Transverse colon (tissue), 3 donors: ENCODE data around the gene WDR27.

ENCODE experiments used
- POLR2A ChIP-seq: fragments of 450-650 bp; IDR thresholded peaks from one replicate; pipeline ENCODE4 v1.6.1; 2016; ENCODE audit warnings: antibody characterized with exemption, mild to moderate bottlenecking, moderate library complexity
- TF ChIP-seq, protein P1 (sequence below), 5 experiments: fragments of 200-600 bp in 3 of 5; fragments of 450-650 bp in 2 of 5; sonication (generic) in 3 of 5; IDR thresholded peaks; 1 replicate in 2 of 5; 2 replicates in 3 of 5; pipeline ENCODE4 v1.5.1; 2016 to 2017; ENCODE audit warnings: antibody characterized with exemption in 5 of 5, inconsistent platforms in 3 of 5, mild to moderate bottlenecking in 2 of 5, moderate library complexity in 1 of 5

DNA sequence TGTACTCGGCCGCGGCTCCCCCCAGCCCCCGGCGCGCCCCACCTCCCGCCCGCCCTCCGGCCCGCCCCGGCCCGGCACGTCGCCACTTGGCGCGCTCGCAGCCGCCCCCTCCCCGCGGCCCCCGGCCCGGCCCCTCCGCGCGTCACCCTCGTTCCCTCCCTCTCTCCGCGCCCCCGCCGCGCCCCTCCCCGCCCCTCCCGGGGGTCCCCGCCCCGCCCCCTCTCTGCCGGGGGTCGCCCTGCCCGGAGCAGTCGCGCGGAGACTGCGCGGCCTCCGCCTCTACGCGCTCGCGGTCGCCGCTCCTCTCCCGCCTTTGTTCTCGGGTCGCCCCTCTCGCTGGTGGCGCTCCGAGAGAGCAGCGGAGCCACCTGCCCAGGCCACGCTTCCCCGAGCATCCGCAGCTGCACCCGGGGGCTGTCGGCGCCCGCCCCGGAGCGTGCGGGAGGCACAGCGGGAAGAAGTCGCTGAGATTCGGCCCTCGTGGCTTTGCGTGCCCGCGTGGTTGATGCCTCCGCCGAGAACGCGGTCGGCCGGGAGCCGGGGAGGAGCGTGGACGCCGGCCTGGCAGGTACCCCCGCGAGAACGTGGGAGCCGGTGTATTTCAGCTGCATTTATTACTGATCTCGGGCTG lies 22.8 kb upstream of the WDR27 start, which contains the start of gene PHF10:
- TF ChIP-seq, protein P1, sequence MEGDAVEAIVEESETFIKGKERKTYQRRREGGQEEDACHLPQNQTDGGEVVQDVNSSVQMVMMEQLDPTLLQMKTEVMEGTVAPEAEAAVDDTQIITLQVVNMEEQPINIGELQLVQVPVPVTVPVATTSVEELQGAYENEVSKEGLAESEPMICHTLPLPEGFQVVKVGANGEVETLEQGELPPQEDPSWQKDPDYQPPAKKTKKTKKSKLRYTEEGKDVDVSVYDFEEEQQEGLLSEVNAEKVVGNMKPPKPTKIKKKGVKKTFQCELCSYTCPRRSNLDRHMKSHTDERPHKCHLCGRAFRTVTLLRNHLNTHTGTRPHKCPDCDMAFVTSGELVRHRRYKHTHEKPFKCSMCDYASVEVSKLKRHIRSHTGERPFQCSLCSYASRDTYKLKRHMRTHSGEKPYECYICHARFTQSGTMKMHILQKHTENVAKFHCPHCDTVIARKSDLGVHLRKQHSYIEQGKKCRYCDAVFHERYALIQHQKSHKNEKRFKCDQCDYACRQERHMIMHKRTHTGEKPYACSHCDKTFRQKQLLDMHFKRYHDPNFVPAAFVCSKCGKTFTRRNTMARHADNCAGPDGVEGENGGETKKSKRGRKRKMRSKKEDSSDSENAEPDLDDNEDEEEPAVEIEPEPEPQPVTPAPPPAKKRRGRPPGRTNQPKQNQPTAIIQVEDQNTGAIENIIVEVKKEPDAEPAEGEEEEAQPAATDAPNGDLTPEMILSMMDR (IDR thresholded peaks at IDR 0.05): no peak
- no peak for TF ChIP-seq POLR2A
